Activated B cell treated with CpG ODN at 0.5 μM for 24 hours (primary cell): ENCODE results near the gene DYDC2. TPM values are rescaled to one million over a fixed set of nuclear protein-coding genes. Genes with fewer than 3 reads are reported as not detected.
"Not testable (repeated sequence)": the region's sequence is repeated elsewhere in the genome, so short reads cannot be mapped to it uniquely, and the experiment has no call there.

Experiments used
- ATAC-seq: fragments of 200-7000 bp; cut with Tn5 transposase; one replicate; pipeline ENCODE4 v1.10.0; 2021; ENCODE audit warnings: low read depth, mild to moderate bottlenecking, moderate library complexity
- CTCF ChIA-PET: fragments of 350-600 bp; sonication (Branson Sonifier 250); formaldehyde crosslinking; loops from one replicate; lab custom pipeline; 2021; ENCODE audit warnings: antibody characterized with exemption; lab: Charles Lee
- POLR2A ChIA-PET: fragments of 350-600 bp; sonication (Branson Sonifier 250); formaldehyde crosslinking; loops from one replicate; lab custom pipeline; 2021; ENCODE audit warnings: antibody characterized with exemption; lab: Charles Lee
- DNase-seq: peaks from one replicate; pipeline ENCODE4 v3.0.0; 2022
- H3K27ac Mint-ChIP-seq: one replicate; pipeline ENCODE4 v1.8.0; 2020; ENCODE audit warnings: mixed read lengths
- H3K27me3 Mint-ChIP-seq: one replicate; pipeline ENCODE4 v1.8.0; 2021; ENCODE audit warnings: mixed read lengths
- H3K36me3 Mint-ChIP-seq: one replicate; pipeline ENCODE4 v1.8.0; 2021; ENCODE audit warnings: low read depth, mixed read lengths
- H3K4me1 Mint-ChIP-seq: one replicate; pipeline ENCODE4 v1.8.0; 2021; ENCODE audit warnings: mixed read lengths
- H3K4me3 Mint-ChIP-seq: one replicate; pipeline ENCODE4 v1.8.0; 2020; ENCODE audit warnings: mild to moderate bottlenecking, mixed read lengths
- H3K9me3 Mint-ChIP-seq: one replicate; pipeline ENCODE4 v1.8.0; 2020; ENCODE audit warnings: mixed read lengths
- intact Hi-C: fragments of 100-400 bp; cut with micrococcal nuclease; formaldehyde crosslinking; loops from one replicate; pipeline ENCODE4 v1.15.1; 2024
- total RNA-seq: library from RNA; stranded (reverse); gene quantifications from 2 replicates; pipeline ENCODE4 v1.2.3, GENCODE V29; 2022
- TF ChIP-seq, protein P1 (sequence below): fragments of 200-600 bp; IDR thresholded peaks from one replicate; pipeline ENCODE4 v1.8.0; 2022; ENCODE audit warnings: antibody characterized with exemption, mild to moderate bottlenecking

DYDC2 gene
- total RNA-seq, 1 donor from 2014 or later: not detected

DNA sequence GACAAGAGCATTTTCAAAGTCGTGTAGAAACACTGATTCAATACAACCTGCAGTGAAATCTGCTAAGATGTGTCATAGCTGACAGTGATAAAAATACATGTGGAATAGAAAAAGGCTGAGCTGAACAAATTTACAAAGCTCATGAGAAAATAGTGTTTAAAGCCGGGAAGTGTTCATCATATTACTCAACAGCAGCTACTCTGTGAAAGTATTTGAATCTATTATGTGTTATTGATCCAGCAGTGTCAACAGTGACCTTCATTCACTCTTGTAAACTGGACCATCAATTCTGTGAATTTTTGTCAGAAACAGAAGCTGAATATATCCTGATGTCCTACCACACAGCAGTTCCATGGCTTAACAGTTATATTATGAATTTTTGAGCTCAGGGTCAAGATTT, 11.7 kb upstream of the DYDC2 start:
- POLR2A ChIA-PET: no interaction called here
- TF ChIP-seq, protein P1, sequence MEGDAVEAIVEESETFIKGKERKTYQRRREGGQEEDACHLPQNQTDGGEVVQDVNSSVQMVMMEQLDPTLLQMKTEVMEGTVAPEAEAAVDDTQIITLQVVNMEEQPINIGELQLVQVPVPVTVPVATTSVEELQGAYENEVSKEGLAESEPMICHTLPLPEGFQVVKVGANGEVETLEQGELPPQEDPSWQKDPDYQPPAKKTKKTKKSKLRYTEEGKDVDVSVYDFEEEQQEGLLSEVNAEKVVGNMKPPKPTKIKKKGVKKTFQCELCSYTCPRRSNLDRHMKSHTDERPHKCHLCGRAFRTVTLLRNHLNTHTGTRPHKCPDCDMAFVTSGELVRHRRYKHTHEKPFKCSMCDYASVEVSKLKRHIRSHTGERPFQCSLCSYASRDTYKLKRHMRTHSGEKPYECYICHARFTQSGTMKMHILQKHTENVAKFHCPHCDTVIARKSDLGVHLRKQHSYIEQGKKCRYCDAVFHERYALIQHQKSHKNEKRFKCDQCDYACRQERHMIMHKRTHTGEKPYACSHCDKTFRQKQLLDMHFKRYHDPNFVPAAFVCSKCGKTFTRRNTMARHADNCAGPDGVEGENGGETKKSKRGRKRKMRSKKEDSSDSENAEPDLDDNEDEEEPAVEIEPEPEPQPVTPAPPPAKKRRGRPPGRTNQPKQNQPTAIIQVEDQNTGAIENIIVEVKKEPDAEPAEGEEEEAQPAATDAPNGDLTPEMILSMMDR: no peak
- H3K36me3 Mint-ChIP-seq: no peaks in the 10 kb centered on the region
- no peak for ATAC-seq
- H3K9me3 Mint-ChIP-seq: no peaks in the 10 kb centered on the region
- CTCF ChIA-PET: no interaction called here
- intact Hi-C loops: no loop called here
- no peaks in the 10 kb centered on the region for H3K4me1 Mint-ChIP-seq
- no peak overlapping the region for H3K27ac Mint-ChIP-seq
- DNase-seq: no peak
- no peaks in the 10 kb centered on the region for H3K27me3 Mint-ChIP-seq
- H3K4me3 Mint-ChIP-seq: no peak overlapping the region

DNA sequence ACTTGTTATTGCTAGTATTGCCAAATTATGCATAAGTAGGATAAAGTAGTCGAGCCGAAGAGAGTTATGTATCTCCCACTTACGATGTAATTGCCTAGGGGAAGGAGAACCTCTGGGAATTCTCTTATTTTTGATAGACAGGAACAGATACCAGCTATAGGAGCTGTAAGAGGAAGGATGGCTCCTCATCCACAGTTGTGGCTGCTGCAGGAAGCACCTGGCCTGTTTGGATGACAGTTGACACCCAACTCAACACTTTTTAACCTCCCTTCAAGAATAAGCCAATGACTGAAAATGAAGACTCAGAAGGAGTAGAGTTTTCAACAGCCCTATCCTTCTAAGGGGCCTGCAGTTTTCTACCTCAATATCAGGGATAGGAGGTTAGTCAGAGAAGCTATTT, 6.3 kb upstream of the DYDC2 start:
- peaks cover 16% of the 10 kb centered on the region for H3K27me3 Mint-ChIP-seq
- ATAC-seq: no peak
- CTCF ChIA-PET: no interaction called here

DNA sequence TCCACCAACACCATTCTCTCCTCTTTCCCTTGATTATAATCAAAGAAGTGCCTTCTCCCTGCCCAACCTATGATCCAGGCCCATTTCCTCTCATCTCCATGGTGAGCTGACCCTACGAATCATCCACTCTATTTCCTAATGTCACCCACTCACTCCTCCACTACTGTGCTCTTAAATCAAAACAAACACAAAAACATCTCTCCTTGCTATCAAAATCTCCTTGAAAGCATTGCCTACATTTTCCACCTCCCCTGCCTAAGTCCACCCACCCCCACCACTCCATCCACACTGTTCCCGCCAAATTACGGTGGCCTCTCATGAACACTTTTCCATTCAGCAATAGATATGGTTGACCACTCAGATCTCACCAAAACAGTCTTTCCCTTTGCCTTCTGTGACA, 5.4 kb upstream of the DYDC2 start:
- no peak overlapping the region for H3K27ac Mint-ChIP-seq
- H3K4me3 Mint-ChIP-seq: no peak overlapping the region
- TF ChIP-seq, protein P1: no peak
- H3K4me1 Mint-ChIP-seq: peaks cover 7% of the 10 kb centered on the region
- DNase-seq: no peak
- no peak for ATAC-seq
- intact Hi-C loops: no loop called here
- H3K9me3 Mint-ChIP-seq: no peaks in the 10 kb centered on the region
- H3K27me3 Mint-ChIP-seq: peaks cover 26% of the 10 kb centered on the region
- H3K36me3 Mint-ChIP-seq: no peaks in the 10 kb centered on the region
- ChIA-PET CTCF (no interaction called here), POLR2A (no interaction called here)

More for the DNA sequence above, 6.3 kb upstream of the DYDC2 start:
- intact Hi-C loops: no loop called here
- Mint-ChIP-seq H3K36me3 (no peaks in the 10 kb centered on the region), H3K27ac (no peak overlapping the region), H3K4me3 (no peak overlapping the region), H3K9me3 (no peaks in the 10 kb centered on the region), H3K4me1 (no peaks in the 10 kb centered on the region)
- TF ChIP-seq, protein P1: no peak
- no peak for DNase-seq
- POLR2A ChIA-PET: no interaction called here

DNA sequence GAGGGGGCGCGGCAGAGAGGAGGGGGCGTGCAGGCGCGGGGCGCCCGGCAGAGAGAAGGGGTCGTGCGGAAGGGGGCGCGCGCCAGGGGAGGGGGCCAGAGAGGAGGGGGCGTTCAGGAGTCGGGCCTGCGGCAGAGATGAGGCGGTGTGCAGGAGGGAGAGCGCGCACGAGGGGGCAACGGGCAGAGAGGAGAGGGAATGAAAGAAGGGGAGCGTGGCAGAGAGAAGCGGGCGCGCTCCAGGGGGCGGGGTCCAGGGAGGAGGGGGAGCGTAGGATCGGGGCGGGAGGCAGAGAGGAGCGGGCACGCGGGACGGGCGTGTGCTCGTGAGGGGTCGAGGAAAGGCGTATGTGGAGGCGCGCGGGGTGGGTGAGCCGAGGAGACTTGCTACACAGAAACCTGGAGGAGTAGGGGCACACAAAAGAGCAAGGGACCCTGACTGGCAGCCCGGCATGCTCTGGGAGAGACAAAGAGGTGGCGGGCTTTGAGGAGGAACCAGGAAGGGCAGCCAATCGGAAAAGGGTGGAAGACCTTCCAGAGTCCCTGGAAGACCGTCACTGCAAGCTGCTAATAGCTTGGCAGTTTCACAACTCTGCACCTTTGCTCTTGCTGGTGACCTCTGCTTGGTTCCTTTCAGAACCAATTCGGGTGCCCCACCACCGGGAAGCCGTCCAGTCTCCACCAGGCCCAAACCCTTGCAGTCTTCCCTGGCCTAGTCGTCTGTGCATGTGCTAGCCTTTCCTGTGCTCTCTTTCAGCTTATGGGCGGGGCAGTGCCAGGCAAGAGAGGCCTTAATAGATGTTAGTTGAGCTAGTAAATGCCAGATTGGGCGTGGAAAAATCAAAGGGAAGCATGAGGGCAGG, 639 bp downstream of the DYDC2 start:
- TF ChIP-seq, protein P1: no peak
- Mint-ChIP-seq H3K36me3 (no peaks in the 10 kb centered on the region), H3K4me1 (peaks cover 17% of the 10 kb centered on the region), H3K27me3 (peaks cover 35% of the 10 kb centered on the region), H3K27ac (no peak overlapping the region), H3K4me3 (peak overlapping the region; percentile 72), H3K9me3 (no peaks in the 10 kb centered on the region)
- intact Hi-C loops: no loop called here
- ATAC-seq (no peak), DNase-seq (no peak)
- CTCF ChIA-PET: no interaction called here
- POLR2A ChIA-PET: no interaction called here

DNA sequence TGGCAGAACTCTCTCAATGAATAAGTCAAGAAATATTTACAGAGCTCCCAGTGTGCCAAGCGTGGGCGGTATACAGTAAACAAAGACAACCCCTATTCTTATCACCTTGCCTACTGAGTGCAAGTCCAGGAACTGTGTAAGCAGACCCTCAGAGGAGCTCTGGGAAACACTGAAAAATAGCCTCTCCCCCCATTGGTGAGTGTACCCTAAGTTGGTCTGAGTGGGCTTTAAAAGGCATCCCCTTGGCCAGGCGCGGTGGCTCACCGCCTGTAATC, 1.2 kb downstream of the DYDC2 start:
- intact Hi-C loops: no loop called here
- POLR2A ChIA-PET: no interaction called here
- ATAC-seq (no peak), DNase-seq (no peak)
- H3K27me3 Mint-ChIP-seq: peaks cover 35% of the 10 kb centered on the region
- peaks cover 17% of the 10 kb centered on the region for H3K4me1 Mint-ChIP-seq
- no peak overlapping the region for H3K27ac Mint-ChIP-seq
- CTCF ChIA-PET: no interaction called here
- H3K4me3 Mint-ChIP-seq: no peak overlapping the region
- no peaks in the 10 kb centered on the region for H3K9me3 Mint-ChIP-seq
- TF ChIP-seq, protein P1: no peak
- H3K36me3 Mint-ChIP-seq: no peaks in the 10 kb centered on the region

DNA sequence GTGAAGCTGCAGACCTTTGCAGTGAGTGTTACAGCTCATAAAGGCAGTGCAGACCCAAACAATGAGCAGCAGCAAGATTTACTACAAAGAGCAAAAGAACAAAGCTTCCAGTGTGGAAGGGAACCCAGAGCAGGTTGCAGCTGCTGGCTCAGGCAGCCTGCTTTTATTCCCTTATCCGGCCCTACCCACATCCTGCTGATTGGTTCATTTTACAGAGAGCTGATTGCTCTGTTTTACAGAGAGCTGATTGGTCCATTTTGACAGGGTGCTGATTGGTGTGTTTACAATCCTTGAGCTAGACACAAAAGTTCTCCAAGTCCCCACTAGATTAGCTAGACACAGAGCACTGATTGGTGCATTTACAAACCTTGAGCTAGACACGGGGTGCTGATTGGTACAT, 2.3 kb downstream of the DYDC2 start:
- POLR2A ChIA-PET, H3K4me3 Mint-ChIP-seq: not testable (repeated sequence)

More for the DNA sequence above, 2.3 kb downstream of the DYDC2 start:
- intact Hi-C loops, H3K9me3 Mint-ChIP-seq, CTCF ChIA-PET, H3K27ac Mint-ChIP-seq, H3K36me3 Mint-ChIP-seq, ATAC-seq, DNase-seq: not testable (repeated sequence)
- Mint-ChIP-seq H3K27me3 (peaks cover 30% of the 10 kb centered on the region), H3K4me1 (peaks cover 17% of the 10 kb centered on the region)
